ENCODE measurements around the gene TP53.

Gene TP53

GRCh38 chr17:7655541-7655840 is 31.8 kb downstream of the TP53 start:
- H3K4me2 ChIP-seq (ENCODE audit: low read depth, low read length, poor library complexity, severe bottlenecking), result no peak overlapping the region
- H4K20me1 ChIP-seq (ENCODE audit: low read depth, low read length), result no peaks in the 10 kb centered on the region
- no peaks in the 10 kb centered on the region for H3K79me2 ChIP-seq (ENCODE audit: insufficient read depth, low read length)
- no peak overlapping the region for H3K27ac ChIP-seq (ENCODE audit: low read depth, low read length)
- H3K4me3 ChIP-seq (ENCODE audit: insufficient read depth, low read length, poor library complexity, severe bottlenecking), result no peak overlapping the region
- H3F3A ChIP-seq (ENCODE audit: insufficient read depth), result no peaks in the 10 kb centered on the region
- no peak overlapping the region for H3K9ac ChIP-seq (ENCODE audit: low read length)
- no peaks in the 10 kb centered on the region for H3K36me3 ChIP-seq (ENCODE audit: low read length)
- no peaks in the 10 kb centered on the region for H3K9me3 ChIP-seq (ENCODE audit: insufficient read depth, low read length)
- TF ChIP-seq EZH2phosphoT487 (conservative IDR thresholded peaks at IDR 0.05; ENCODE audit: low read length) (no peak), CTCF (IDR thresholded peaks at IDR 0.05; ENCODE audit: insufficient read depth, low read length, poor library complexity, severe bottlenecking) (no peak)
- H2AFZ ChIP-seq (ENCODE audit: low read depth, low read length, severe bottlenecking), result no peak overlapping the region
- H3K27me3 ChIP-seq (ENCODE audit: low read length), result no peaks in the 10 kb centered on the region
- no peaks in the 10 kb centered on the region for H3K9me2 ChIP-seq (replicated peaks; ENCODE audit: insufficient read depth, low read length)

- Histone ChIP-seq H3K4me2 (ENCODE audit: low read depth, low read length, poor library complexity, severe bottlenecking) (no peak overlapping the region), H2AFZ (ENCODE audit: low read depth, low read length, severe bottlenecking) (no peak overlapping the region), H3K9me2 (replicated peaks; ENCODE audit: insufficient read depth, low read length) (no peaks in the 10 kb centered on the region), H3K36me3 (ENCODE audit: low read length) (no peaks in the 10 kb centered on the region), H3K4me3 (ENCODE audit: insufficient read depth, low read length, poor library complexity, severe bottlenecking) (no peak overlapping the region), H4K20me1 (ENCODE audit: low read depth, low read length) (no peaks in the 10 kb centered on the region), H3K27ac (ENCODE audit: low read depth, low read length) (no peak overlapping the region), H3K9me3 (ENCODE audit: insufficient read depth, low read length) (no peaks in the 10 kb centered on the region), H3K79me2 (ENCODE audit: insufficient read depth, low read length) (no peaks in the 10 kb centered on the region), H3F3A (ENCODE audit: insufficient read depth) (no peaks in the 10 kb centered on the region), H3K27me3 (ENCODE audit: low read length) (no peaks in the 10 kb centered on the region), H3K9ac (ENCODE audit: low read length) (no peak overlapping the region)
- no peak for TF ChIP-seq CTCF (IDR thresholded peaks at IDR 0.05; ENCODE audit: insufficient read depth, low read length, poor library complexity, severe bottlenecking)
- TF ChIP-seq EZH2phosphoT487 (conservative IDR thresholded peaks at IDR 0.05; ENCODE audit: low read length), result no peak
Observed at GRCh38 chr17:7654832-7655540, 32.3 kb downstream of the TP53 start.

- Histone ChIP-seq H3K9me3 (ENCODE audit: insufficient read depth, low read length) (no peaks in the 10 kb centered on the region), H3K27ac (ENCODE audit: low read depth, low read length) (no peak overlapping the region), H2AFZ (ENCODE audit: low read depth, low read length, severe bottlenecking) (no peak overlapping the region)
Observed at GRCh38 chr17:7652388-7653356, 34.6 kb downstream of the TP53 start.

More at GRCh38 chr17:7652388-7653356, 34.6 kb downstream of the TP53 start:
- Histone ChIP-seq H3K4me3 (ENCODE audit: insufficient read depth, low read length, poor library complexity, severe bottlenecking) (no peak overlapping the region), H4K20me1 (ENCODE audit: low read depth, low read length) (no peaks in the 10 kb centered on the region), H3K9ac (ENCODE audit: low read length) (no peak overlapping the region), H3K27me3 (ENCODE audit: low read length) (no peaks in the 10 kb centered on the region), H3K4me2 (ENCODE audit: low read depth, low read length, poor library complexity, severe bottlenecking) (no peak overlapping the region), H3K79me2 (ENCODE audit: insufficient read depth, low read length) (no peaks in the 10 kb centered on the region), H3F3A (ENCODE audit: insufficient read depth) (no peaks in the 10 kb centered on the region), H3K9me2 (replicated peaks; ENCODE audit: insufficient read depth, low read length) (no peaks in the 10 kb centered on the region), H3K36me3 (ENCODE audit: low read length) (no peaks in the 10 kb centered on the region)
- TF ChIP-seq EZH2phosphoT487 (conservative IDR thresholded peaks at IDR 0.05; ENCODE audit: low read length), result no peak
